Transverse colon (tissue), 4 donors: ENCODE results near the gene RNLS.

Experiments
- EP300 ChIP-seq: sonication (generic); formaldehyde crosslinking; IDR thresholded peaks from one replicate; pipeline ENCODE4 v1.6.1; 2017; ENCODE audit warnings: antibody characterized with exemption, low read depth
- POLR2A ChIP-seq: fragments of 450-650 bp; IDR thresholded peaks from one replicate; pipeline ENCODE4 v1.6.1; 2016; ENCODE audit warnings: antibody characterized with exemption, mild to moderate bottlenecking, moderate library complexity
- POLR2AphosphoS5 ChIP-seq, 3 donors: sonication (generic); formaldehyde crosslinking; IDR thresholded peaks; one replicate each; pipeline ENCODE4 v1.6.1; 2016; ENCODE audit warnings: antibody characterized with exemption in 3 of 3
- TF ChIP-seq, protein P1 (sequence below), 5 experiments: fragments of 200-600 bp in 3 of 5; fragments of 450-650 bp in 2 of 5; sonication (generic) in 3 of 5; IDR thresholded peaks; 1 replicate in 2 of 5; 2 replicates in 3 of 5; pipeline ENCODE4 v1.5.1; 2016 to 2017; ENCODE audit warnings: antibody characterized with exemption in 5 of 5, inconsistent platforms in 3 of 5, mild to moderate bottlenecking in 2 of 5, moderate library complexity in 1 of 5

DNA sequence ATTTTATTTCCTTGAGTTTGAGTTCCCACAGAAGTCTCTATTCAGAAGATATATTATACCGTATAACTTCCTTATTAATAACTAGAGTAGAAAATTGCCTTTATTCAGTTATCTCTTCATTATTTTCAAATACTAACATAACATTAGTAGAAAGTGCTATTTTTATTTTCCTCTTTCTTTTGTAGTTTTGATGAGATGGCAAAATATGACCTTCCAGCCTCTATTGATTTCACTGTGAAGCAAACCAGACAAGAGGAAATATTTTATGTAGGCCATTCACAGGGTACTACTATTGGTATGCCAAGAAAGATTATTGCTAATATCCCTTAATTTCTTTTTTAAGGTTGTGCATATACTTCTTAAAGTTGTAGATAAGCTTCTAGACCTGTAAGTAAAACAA is 11.4 kb upstream of the RNLS start:
- TF ChIP-seq POLR2A (no peak), POLR2AphosphoS5 (IDR thresholded peaks at IDR 0.05) (no peak), EP300 (no peak)
- TF ChIP-seq, protein P1, sequence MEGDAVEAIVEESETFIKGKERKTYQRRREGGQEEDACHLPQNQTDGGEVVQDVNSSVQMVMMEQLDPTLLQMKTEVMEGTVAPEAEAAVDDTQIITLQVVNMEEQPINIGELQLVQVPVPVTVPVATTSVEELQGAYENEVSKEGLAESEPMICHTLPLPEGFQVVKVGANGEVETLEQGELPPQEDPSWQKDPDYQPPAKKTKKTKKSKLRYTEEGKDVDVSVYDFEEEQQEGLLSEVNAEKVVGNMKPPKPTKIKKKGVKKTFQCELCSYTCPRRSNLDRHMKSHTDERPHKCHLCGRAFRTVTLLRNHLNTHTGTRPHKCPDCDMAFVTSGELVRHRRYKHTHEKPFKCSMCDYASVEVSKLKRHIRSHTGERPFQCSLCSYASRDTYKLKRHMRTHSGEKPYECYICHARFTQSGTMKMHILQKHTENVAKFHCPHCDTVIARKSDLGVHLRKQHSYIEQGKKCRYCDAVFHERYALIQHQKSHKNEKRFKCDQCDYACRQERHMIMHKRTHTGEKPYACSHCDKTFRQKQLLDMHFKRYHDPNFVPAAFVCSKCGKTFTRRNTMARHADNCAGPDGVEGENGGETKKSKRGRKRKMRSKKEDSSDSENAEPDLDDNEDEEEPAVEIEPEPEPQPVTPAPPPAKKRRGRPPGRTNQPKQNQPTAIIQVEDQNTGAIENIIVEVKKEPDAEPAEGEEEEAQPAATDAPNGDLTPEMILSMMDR (IDR thresholded peaks at IDR 0.05), result no peak
